GOT3 (cell line): ENCODE data around the gene CHCHD6.

ENCODE experiments used
- DNase-seq: peaks from one replicate; lab custom pipeline; 2025; ENCODE audit warnings: mixed read lengths; lab: John Stamatoyannopoulos, UW

CHCHD6 gene, protein sequence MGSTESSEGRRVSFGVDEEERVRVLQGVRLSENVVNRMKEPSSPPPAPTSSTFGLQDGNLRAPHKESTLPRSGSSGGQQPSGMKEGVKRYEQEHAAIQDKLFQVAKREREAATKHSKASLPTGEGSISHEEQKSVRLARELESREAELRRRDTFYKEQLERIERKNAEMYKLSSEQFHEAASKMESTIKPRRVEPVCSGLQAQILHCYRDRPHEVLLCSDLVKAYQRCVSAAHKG

DNA sequence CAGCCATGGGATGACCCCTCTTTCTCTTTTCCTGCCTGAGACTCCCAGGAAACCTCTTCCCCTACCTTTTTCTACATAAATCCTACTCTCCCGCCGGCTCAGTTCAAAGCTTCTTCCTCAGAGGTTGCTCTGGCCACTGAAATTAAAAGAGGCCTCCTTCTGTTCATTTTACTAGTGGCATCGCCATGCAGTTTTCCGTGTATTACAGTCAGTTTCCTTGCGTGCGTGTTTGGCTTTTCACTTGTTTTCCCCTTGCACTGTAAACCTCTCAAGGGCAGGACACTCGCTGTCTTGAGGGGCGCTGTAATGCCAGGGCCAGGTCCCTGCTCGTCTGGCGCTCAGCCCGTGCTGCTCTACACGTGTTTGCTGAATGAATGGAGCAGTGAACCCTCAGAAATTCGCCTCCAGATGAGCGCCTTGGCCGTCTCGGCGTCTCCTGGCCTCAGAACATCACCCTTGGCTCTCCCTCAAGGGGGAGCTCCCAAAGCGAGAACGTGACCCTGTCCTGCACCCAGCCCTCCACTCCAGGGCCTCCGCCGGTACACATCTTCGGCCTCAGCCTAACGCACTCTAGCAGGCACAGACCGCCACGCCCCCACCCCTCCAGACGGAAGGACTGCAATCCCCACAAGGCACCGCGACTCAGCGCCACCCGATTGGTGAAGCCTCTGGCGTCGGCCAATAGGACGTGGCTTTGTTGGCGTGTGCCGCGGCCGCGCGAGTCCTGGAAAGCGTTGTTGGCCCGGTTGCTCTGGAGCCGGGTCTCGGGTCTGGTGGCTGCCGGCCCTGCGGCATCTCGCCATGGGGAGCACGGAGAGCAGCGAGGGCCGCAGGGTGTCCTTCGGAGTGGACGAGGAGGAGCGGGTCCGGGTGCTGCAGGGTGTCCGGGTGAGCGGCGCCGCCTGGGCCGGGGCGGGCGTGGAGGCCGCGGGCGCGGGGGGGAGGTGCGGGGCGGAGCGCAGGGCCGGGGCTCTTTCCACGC, at the start of gene CHCHD6:
Gene CHCHD6, plus strand, starts transcription at position 729 of the 982 bp plus-strand sequence. Its CDS starts 73 bp downstream, at position 802.
- DNase-seq: peak; percentile 82

DNA sequence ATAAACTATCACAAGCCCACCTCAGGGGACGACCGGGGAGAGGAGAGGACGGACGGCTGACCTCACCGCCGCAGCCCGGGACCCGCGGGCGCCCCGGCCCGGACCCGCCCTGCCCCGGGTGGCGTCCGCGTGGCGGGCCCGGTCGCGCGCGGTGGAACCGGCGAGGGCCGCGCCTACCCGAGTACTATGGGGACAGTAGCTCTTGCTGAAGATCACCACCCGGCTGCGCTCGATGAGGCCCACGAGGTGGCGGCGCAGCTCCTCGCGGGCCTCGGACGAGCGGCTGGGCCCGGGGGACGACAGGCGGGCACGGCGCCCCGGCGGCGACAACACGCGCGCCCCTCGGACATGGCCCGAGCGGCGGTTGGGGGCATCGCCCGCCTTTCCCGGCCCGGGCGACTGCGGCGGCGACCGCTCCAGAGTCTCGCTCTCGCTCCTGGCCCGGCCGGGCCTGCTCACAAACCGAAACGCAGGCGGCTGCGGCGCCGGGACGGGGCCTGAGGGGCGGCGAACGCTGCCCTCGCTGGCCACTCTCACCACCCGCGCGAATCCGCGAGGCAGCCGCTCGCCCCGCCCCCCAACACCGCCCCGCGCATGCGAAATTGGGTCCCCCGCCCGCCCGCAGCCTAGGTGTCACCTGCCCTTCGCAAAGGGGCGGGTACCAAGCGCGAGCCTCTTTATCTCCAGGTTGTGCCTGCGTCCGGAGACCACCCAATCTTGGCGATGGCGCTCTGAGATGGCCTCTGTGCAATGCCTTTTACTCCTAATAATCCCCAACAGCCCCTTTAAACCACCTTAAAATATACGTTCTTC, 49.3 kb upstream of the CHCHD6 start, which contains the start of gene TXNRD3:
Gene TXNRD3, minus strand, starts transcription at position 554 of the 813 bp plus-strand sequence.
- DNase-seq: peak; percentile 34

DNA sequence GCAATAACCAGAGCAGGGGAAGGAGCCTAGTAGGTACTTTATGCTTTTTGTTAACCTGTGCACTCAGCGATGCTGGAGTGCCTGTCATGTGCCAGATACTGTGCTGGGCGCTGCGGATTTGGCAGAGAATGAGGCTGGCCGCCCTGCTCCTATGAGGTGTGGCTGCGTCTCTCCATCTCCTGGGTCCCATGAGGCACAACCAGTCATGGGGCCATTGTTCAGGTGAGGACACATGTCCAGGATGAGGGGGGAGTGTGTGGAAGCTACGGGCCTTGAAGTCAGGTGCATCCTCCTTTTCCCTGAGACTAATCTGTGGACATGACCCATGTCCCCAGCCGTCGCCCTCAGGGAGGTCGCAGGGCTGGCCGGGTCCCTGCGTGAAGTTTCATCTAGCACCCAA, 48.2 kb upstream of the CHCHD6 start:
- DNase-seq: no peak

DNA sequence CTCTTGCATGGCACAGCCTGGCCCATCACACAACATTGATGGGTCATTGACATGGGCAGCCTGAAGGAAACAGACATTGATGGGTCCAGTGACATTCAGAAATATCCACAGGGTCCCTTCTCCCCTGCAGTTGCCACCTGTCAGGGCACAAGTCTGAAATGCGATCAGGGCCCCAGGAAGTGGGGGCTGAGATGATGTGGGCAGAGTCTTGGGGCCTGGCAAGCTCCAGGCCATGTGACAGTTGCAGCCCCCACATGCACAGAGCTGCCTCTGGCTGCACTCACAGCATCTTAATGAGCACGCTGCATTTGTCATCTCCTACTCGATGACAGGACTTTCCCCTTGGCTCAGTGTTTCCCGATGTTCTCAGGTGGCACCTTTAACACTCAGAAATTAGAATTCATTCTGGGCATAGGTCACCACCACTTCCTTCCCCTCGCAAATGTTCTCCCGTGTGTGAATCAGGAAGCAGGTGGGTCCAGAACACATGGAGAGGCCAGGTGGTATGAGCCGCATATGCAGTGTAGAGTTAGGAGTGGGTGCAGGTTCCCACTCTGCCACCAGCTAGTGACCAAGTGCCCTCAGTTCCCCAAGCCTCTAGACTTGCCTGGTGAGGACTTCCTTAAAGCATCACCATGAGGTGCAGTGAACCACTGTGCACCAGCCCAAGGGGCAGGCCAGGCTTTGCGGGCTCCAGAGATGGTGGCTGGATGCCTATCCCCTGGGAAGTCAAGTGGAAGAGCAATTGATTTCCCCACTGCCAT, 47.5 kb upstream of the CHCHD6 start:
- no peak for DNase-seq

DNA sequence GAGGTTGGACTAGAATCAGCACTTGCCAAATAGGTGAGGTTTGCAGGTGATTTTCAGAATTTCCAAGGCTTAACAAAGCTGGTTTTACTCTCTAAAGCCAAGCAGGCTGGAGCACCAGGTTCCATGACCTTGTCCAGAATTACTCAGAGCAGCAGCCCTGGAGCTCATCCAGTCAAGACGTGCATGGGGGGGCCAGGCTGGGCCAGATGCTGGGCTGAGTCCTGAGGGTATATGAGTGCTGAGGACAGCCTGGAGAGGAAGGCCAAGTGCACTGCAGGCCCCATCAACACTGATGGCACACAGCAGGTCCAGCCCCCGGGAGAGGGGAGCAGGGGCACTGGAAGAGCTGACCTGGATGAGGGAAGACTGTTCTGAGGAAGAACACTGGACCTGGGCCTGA, 46.1 kb upstream of the CHCHD6 start:
- no peak for DNase-seq

DNA sequence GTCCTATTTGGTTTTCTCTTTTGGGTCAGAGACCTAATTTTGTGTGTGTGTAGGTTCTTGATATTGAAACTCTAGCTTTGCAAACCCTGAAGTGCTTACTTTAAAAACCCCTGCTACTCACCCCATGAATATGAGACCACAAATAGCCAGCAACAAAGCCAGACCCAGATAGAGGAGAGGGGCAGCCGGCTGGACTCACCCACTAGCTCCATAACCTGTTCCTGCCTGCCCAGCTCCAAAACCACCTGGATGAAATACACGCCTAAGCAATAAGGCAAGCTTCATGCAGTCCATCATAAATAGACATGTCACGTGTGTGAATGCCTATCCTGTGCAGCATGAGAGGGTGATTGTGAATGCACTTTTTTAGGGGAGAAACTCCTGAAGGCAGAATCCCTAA, 45.5 kb upstream of the CHCHD6 start:
- no peak for DNase-seq

DNA sequence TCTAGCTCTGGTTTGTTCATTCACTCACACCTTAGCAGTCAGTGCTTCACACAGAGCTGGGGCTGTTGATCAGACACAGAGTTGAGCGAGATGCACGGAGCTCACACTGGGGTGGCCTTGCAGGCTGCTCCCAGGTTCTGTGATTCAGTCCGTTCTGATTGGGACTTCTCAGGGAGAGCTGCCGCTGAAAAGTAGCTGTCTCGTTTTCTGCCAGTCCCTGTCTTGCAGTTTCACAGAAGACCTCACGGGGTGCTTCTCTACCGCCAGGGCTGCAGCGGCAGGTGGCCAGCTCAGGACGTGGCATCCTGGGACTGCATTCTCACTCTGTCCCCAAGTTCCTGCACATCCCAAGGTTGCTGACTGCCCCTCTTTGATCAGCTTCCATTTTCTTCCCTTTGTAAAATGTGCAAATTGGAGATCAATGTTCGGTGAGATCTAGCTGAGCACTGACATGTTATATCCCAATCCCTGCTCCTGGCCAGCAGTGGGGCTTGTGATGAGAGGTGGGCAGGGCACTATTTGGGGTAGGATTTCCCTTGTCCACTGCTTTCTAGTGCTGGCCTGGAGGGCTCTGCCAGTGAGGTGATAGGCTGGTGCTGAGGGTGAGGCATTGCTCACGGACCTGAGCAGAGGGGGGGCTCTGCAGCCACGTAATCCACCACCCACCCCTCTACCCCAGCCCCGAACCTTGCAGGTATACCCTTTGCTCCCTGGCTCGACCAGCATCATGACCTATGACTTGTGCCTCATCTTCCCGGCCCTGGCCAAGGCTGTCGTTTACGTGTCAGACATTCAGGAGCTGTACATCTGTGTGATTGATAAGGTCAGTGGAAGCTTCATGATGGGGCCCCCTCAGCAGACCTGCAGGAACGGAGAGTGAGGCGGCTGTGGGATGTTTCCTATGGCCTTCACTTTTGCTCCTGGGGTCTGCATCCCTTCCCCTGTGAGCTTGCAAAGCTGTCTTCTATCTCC, 43.8 kb upstream of the CHCHD6 start:
- DNase-seq: no peak

DNA sequence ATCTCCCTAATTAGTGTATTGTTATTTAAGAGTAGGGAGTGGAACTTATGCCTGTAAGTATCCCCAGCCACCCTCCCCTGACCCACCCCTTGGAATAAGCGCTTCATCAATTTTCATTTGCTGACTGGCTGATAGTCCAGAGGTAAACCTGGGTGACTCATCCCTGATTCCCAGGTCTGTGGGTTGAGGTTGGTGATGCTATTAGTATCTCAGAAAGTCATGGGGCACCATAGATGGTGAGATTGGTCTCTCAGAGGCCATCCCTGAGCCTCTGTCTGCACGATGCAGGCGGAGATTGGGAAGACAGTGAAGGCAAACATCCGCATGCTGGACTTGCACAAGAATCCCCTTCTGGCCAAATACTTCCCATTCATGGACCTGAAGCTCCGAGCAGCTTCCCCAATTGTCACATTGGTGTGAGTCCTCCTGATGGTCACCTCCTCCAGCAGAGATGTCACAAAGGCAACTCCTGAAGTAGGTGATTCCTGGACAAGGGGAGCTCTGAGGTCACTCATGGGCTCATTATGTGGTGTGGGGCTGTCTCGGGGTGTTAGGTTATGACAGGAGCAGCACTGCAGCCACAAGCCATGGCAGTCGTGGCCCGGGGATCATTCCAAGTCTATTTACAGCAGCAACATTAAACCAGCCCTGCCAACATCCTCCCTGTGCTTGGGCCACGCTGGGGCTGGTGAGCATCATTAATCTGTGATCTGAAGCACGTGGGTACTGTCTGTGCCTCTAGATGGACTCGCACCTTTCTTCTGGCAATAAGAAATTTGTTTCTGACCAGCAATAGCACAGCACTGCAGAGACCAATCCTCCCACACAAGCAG, 42.3 kb upstream of the CHCHD6 start:
- no peak for DNase-seq

DNA sequence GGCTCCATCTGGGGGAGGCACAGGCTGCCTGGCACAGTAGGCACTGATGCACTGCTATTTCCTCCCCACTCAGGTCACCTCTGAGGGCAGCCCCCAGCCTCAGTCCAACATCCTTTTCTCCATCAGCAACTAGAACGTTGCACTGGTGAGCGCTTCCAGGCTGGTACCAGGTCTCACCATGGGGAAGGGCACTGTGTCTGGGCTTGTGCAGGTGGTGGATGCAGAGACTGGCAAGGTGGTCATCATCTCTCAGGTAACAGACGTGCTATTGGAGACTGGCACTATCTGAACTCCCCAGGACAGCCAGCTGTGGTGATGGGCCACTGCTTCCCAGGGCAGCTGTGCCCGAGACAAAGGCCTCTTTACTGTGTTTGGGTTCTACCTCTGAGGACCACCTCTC, 40.8 kb upstream of the CHCHD6 start:
- DNase-seq: no peak

DNA sequence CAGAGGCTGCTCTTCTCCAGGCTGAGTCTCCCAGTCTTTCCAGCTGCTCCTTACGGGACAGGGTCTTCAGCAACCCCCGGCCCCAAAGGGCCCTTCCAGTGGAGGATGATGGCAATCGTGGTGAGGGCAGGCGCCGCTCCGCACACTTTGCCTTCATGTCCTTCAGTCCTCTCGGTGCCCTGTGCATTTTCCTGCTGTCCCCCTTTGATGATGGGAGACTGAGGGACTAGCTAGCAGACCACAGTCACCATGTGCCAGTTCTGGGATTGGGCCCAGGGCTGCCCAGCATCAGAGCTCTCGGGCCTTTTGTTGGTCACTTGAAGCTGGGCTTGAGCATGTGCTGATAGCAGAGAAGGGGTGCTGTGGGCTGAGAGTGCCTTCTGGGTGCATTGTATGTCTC, 40.3 kb upstream of the CHCHD6 start:
- DNase-seq: no peak

DNA sequence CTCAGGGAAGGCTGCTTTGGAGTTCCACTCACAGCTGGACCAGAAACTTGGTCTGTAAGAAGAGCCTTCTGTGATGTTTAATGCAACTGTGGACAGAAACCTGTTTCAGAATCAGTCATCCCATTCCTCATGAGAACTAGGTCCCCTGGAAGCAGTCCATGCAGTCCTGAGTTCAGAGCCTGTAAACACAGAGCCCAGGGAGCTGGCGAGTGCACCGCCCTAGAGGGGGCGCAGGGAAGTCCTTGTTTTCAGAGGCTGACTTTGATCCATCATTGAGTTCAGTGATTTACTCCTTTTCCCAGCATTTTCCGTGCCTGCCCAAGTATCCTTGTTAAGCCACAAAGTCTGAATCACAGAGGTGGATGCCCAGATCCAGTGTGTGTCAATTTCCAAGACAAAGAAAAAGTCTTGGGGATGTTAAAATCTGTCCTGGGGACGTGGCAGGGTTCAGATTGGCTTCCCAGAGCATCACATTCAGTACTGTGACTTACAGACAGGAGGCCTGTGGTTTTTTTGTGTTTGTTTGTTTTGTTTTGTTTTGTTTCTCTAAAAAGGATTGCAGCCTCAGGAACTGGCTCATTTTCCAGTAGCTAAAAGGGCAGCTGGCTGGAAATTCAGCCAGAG, 39.3 kb upstream of the CHCHD6 start:
- peak; percentile 18 for DNase-seq

DNA sequence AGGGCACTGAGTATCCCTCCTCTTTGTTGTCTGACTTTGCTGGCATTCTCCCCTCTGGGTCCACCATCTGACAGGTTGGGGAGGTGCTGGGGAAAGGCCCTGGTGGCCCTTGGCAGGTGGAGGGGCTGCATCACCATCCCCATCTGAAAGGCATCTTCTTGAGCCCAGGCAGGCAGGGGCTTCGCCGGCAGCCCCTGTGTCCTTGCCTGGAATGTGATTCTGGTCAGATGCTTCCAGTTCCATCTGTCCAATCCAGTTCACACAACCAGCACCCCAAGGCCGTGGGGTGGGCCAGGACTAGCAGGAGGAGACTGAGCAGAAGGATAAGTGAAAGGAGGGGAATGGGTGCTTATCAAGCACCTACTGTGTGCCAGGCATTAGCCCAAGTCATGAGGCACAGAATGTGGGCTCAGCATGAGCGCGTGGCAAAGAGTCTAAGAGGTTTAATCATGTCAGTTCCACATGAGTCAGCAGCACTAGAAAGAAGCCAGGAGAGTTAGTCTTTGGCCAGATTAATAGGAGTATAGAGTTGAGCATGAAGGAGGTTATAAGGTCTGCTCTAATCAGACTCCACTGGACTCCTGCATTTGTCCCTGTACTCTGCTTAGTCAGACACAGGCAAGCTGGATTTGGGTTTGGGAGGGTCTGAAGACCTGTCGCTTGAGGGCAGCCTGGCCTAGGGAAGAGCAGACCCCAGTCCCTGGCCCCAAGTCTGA, 38.7 kb upstream of the CHCHD6 start:
- no peak for DNase-seq

DNA sequence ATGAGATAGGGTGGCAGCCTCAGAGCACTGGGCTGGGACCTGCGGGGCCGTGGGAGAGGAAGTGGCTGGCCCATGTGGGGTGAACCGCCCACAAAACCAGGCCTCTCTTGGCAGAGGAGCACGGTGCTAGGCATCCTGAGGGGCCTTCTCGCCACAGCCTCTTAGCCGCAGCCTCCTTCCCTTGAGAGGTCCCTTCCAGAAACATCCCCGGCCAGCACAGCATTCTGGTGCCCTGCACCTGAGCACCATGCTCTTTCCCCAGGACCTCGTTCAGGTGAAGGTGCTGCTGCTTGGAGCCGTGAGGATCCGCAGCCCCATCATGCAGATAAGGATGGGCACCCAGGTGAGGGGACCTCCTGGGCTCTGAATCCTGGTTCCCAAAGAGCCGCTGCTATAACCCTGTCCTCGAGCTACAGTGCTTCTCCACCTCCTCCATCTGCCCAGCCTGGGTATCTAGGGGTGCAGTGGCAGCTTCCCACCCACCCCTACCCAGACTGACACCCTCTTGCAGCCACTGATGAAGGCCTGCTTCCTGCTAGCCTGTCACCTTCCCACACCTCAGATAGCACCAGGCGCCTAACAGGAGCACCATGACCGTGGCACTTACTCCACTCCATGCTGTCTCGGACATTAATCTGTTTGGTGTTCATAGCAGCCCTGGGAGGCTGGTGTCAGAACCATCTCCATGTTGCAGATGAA, 37.9 kb upstream of the CHCHD6 start:
- DNase-seq: no peak

DNA sequence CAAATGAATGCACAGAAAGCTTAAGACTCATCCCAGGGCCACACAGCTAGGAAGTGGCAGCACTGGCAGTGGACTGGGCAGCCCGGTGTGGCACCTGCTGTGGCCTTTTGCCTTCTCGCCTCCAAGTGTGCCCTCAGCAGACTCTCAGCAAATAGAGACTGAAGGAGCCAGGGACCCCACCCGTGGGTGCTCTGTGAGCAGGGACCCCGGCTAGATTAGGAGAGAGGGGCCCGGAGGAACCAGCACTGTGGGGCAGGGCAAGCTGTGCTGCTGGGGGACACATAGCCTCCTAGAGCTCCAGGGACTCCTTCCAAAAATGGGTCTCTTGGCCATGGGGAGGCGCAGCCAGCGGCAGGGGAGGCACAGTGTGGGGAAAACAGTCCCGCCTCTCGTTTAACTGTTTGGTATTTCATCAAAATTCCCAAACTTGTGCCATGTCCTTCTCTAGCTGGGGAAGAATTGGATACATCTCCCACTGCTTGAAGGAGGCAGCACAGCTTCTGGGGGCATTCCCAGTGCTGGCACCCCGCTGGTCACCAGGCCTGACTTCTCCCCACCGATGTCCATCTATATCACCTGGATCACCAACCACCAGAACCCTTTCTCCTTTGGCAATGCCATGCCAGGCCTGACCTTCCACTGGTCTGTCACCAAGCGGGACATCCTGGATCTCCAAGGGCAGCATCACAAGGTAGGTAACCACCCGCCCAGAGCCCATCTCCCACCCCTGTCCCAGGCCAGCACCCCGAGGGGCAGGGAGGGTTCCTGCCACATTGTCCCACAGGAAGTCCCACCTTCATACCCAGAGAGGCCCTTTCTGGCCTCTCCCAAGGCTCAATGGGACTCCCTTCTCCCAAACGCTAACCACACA, 37.1 kb upstream of the CHCHD6 start:
- DNase-seq: no peak

DNA sequence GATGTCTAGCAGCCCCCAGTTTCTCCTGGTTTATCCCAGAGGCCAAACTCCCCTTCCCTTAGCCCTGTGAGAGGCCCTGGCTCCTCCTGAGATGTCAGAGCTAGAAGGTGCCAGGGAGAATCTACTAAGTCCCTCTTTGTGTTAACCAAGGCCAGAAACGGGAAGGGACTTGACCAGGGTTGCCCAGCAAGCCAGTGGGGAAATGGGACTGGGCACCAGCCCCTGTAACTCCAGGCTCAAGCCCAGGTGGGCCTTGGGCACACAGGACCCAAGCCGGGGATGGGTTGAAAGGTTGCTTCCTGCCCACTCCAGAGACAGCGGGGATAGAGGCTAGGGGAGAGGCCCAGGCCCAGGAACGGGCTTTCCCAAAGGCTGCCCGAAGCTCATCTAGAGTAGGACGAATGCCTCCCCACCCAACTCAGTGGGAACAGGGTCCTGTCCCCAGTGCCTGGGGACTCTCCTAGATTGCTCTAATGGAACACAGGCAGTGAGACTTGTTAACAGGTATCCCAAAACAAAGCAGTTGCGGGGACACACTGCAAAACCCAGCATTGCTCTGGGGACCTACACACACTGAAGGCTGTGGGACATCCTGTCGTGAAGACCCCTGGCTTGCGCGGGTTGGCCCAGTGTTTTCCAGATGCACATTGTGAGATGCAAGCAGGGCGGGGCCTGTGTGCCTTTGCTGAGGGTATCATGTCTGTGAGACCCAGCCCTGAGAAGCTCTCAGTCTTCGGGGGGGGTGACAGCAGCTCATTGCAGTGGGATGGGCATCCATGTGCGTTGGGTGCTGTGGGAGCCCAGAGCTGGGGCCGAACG, 36.2 kb upstream of the CHCHD6 start:
- DNase-seq: no peak
